ENCODE results near the gene PIF1. TPM values are rescaled to one million over a fixed set of nuclear protein-coding genes. Genes with fewer than 3 reads are reported as not detected.
A peak's percentile ranks its signal among the peaks of the same experiment; 100 is the strongest.

Gene PIF1
- total RNA-seq, 1 donor from 2014 or later: 4.8 TPM

GRCh38 chr15:64774037-64774628 is 51.3 kb downstream of the PIF1 start:
- no peak for DNase-seq (ENCODE audit: extremely low spot score, unreplicated experiment)
- no peaks in the 10 kb centered on the region for H3K36me3 Mint-ChIP-seq (ENCODE audit: unreplicated experiment)
- TF ChIP-seq, protein P1, sequence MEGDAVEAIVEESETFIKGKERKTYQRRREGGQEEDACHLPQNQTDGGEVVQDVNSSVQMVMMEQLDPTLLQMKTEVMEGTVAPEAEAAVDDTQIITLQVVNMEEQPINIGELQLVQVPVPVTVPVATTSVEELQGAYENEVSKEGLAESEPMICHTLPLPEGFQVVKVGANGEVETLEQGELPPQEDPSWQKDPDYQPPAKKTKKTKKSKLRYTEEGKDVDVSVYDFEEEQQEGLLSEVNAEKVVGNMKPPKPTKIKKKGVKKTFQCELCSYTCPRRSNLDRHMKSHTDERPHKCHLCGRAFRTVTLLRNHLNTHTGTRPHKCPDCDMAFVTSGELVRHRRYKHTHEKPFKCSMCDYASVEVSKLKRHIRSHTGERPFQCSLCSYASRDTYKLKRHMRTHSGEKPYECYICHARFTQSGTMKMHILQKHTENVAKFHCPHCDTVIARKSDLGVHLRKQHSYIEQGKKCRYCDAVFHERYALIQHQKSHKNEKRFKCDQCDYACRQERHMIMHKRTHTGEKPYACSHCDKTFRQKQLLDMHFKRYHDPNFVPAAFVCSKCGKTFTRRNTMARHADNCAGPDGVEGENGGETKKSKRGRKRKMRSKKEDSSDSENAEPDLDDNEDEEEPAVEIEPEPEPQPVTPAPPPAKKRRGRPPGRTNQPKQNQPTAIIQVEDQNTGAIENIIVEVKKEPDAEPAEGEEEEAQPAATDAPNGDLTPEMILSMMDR (IDR thresholded peaks at IDR 0.05): no peak
- H3K9me3 Mint-ChIP-seq (ENCODE audit: unreplicated experiment): no peaks in the 10 kb centered on the region
- peaks cover 3% of the 10 kb centered on the region for H3K4me1 Mint-ChIP-seq (ENCODE audit: unreplicated experiment)
- no peak overlapping the region for H3K27ac Mint-ChIP-seq (ENCODE audit: unreplicated experiment)
- H3K4me3 Mint-ChIP-seq (ENCODE audit: unreplicated experiment): peak overlapping the region; percentile 64
- H3K27me3 Mint-ChIP-seq (ENCODE audit: unreplicated experiment): no peaks in the 10 kb centered on the region

DNA sequence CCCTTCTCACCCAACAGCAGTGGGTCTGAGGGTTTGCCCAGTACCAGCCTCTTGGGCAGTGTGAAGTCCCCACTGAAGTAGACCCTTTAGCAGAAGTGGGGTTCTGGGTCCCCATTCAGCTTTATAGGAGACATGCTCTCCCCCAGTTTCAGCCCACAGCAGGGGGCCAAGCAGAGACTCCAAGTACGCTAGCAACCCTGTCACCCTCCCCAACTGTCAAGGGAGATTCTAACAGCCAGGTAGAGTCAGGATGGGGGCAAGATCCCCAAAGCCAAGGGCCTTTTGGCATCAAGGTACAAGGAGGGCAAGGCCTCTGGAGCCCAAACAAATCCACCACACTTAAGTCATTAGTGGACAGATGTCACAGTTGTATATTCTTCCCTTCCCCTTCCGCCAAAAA is 51.8 kb downstream of the PIF1 start:
- peak overlapping the region; percentile 64 for H3K4me3 Mint-ChIP-seq (ENCODE audit: unreplicated experiment)
- H3K27ac Mint-ChIP-seq (ENCODE audit: unreplicated experiment): no peak overlapping the region

GRCh38 chr15:64772964-64773363 is 52.5 kb downstream of the PIF1 start:
- TF ChIP-seq, protein P1 (IDR thresholded peaks at IDR 0.05): no peak
- no peak overlapping the region for H3K27ac Mint-ChIP-seq (ENCODE audit: unreplicated experiment)
- no peak overlapping the region for H3K4me3 Mint-ChIP-seq (ENCODE audit: unreplicated experiment)
- DNase-seq (ENCODE audit: extremely low spot score, unreplicated experiment): no peak
- peaks cover 3% of the 10 kb centered on the region for H3K4me1 Mint-ChIP-seq (ENCODE audit: unreplicated experiment)
- H3K27me3 Mint-ChIP-seq (ENCODE audit: unreplicated experiment): no peaks in the 10 kb centered on the region
- no peaks in the 10 kb centered on the region for H3K9me3 Mint-ChIP-seq (ENCODE audit: unreplicated experiment)
- no peaks in the 10 kb centered on the region for H3K36me3 Mint-ChIP-seq (ENCODE audit: unreplicated experiment)

More for the DNA sequence above, 51.8 kb downstream of the PIF1 start:
- Mint-ChIP-seq H3K27me3 (ENCODE audit: unreplicated experiment) (no peaks in the 10 kb centered on the region), H3K9me3 (ENCODE audit: unreplicated experiment) (no peaks in the 10 kb centered on the region), H3K36me3 (ENCODE audit: unreplicated experiment) (no peaks in the 10 kb centered on the region), H3K4me1 (ENCODE audit: unreplicated experiment) (peaks cover 3% of the 10 kb centered on the region)
- TF ChIP-seq, protein P1 (IDR thresholded peaks at IDR 0.05): no peak
- no peak for DNase-seq (ENCODE audit: extremely low spot score, unreplicated experiment)

DNA sequence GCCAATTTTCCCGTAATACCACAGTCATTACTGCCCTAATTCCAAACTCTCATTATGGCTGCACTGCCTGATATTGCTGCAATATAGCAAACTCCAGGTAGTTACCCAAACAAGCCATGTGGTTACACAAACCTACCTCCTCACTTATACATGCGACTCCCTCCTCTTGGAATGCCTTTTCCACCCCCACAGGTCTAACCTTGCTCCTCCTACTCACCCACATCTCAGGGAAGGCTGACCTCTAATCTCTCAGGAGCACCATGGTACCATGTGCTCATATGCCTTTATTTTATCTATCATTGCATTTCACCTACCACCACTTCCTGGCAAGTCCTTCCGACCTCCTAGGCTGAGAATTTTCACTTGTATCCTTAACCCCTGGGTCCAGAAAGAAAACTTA is 53.0 kb downstream of the PIF1 start:
- H3K4me3 Mint-ChIP-seq (ENCODE audit: unreplicated experiment): no peak overlapping the region

GRCh38 chr15:64770626-64771025 is 54.8 kb downstream of the PIF1 start:
- Mint-ChIP-seq H3K4me1 (ENCODE audit: unreplicated experiment) (peaks cover 3% of the 10 kb centered on the region), H3K9me3 (ENCODE audit: unreplicated experiment) (no peaks in the 10 kb centered on the region), H3K27ac (ENCODE audit: unreplicated experiment) (no peak overlapping the region), H3K4me3 (ENCODE audit: unreplicated experiment) (no peak overlapping the region), H3K36me3 (ENCODE audit: unreplicated experiment) (no peaks in the 10 kb centered on the region), H3K27me3 (ENCODE audit: unreplicated experiment) (no peaks in the 10 kb centered on the region)
- no peak for DNase-seq (ENCODE audit: extremely low spot score, unreplicated experiment)
- TF ChIP-seq, protein P1 (IDR thresholded peaks at IDR 0.05): no peak

More for the DNA sequence above, 53.0 kb downstream of the PIF1 start:
- Mint-ChIP-seq H3K4me1 (ENCODE audit: unreplicated experiment) (peaks cover 3% of the 10 kb centered on the region), H3K9me3 (ENCODE audit: unreplicated experiment) (no peaks in the 10 kb centered on the region), H3K36me3 (ENCODE audit: unreplicated experiment) (no peaks in the 10 kb centered on the region), H3K27me3 (ENCODE audit: unreplicated experiment) (no peaks in the 10 kb centered on the region), H3K27ac (ENCODE audit: unreplicated experiment) (no peak overlapping the region)
- TF ChIP-seq, protein P1 (IDR thresholded peaks at IDR 0.05): no peak
- DNase-seq (ENCODE audit: extremely low spot score, unreplicated experiment): no peak

Data from osteocyte (in vitro differentiated cells).